ENCODE results near the gene PPP2R2B.
A peak's percentile ranks its signal among the peaks of the same experiment; 100 is the strongest.

PPP2R2B gene

DNA sequence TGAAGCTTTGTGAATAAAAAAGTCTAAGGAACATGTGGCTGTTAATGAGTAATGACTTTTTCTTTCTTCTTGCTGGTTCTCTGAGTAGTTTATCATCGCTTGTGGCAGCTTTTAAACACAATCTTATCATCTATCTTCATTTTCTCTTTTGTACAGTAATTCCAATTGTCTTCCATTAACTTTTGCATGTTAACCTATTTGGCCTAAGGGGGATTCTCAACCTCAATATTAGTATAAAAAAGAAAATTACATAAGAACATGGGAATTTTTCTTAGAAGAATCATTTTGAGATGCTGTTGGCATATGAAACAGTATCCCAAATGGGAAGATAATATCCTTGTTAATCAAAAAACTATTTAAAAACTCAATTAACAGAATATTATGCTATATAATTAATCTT, 182.9 kb downstream of the PPP2R2B start:
- DNase-seq: no peak

DNA sequence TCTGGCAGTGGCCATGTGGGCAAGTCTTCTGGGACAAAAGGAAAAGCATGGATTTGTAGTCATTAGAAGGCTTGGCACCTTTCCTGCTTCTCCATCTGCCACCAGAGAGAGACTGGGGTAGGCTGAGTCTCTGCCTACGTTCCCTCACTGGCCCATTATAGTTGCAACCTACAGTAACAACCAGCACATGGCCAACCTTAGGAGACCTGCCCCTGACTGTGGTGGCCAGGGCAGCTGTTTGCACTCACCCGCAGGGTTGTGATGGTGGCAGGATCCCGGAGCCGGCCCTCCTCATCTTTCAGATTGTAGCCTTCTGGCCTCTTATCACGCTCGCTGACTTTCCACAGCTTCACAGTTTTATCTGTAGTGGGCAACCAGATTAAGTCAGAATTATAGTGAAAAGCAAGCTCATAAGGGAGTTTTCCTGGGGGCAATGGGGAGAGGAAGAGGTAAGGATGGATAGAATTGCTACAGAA, 187.6 kb downstream of the PPP2R2B start:
- no peak for DNase-seq

DNA sequence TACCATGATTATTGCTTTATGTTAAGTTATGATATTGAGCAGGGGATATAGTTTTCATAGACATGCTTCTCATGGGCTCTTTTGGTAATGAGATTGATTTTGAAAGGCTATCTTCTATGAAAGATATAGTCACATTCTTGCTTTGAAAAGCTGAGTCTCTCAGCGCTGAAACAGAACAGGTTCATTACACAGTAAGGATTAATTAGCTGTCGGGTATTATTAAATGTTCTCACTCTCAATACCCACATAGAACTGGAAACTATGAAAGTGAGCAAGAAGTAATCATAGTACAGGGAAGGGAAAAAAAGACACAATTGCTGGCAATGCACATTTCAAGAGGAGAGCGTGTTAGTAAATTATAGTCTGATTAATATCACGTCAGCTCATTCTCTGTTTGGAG, 190.9 kb downstream of the PPP2R2B start:
- DNase-seq: no peak

DNA sequence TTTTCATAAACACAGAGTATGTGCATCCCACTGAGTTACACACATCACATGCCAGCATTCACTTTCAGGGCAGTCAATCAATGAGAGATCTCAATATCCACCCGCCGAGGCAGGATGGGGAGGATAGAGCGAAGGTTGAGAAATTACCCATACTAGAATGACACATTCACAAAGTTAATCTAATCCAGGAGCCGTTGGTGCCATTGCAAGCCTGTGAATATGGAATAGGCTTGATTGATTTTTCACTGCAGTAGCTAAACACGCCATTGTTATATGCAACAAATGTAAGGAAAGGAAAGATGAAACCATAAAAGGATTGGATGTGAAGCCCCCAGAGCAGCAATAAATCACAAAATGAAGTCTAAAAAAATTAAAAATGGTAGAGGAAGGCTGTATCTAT, 194.7 kb downstream of the PPP2R2B start:
- DNase-seq: no peak

GRCh38 chr5:146682899-146683532, 195.5 kb downstream of the PPP2R2B start:
- DNase-seq: no peak

- DNase-seq: no peak
Measured at GRCh38 chr5:146681585-146682105, 196.9 kb downstream of the PPP2R2B start.

- DNase-seq: no peak
Measured at GRCh38 chr5:146680846-146681584, 197.5 kb downstream of the PPP2R2B start.

DNA sequence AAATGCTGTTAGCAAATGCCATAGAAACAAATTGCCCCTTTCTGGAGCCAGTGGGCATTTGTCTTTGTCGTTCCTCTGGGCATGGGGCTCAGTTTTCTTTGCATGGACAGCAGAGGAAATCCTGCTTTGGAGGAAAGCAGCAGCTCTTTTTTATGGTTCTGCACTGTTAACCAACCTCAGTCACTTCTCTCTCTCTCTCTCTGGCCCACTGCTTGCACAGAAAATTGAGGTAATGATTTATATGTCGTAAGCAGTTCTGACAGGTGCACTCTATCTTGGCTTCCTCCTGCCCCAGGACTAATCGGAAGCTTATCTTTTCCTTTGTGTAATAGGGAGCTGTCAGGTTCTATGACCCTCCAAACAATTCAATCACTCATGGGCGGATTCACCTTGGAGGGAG, 202.9 kb downstream of the PPP2R2B start:
- no peak for DNase-seq

DNA sequence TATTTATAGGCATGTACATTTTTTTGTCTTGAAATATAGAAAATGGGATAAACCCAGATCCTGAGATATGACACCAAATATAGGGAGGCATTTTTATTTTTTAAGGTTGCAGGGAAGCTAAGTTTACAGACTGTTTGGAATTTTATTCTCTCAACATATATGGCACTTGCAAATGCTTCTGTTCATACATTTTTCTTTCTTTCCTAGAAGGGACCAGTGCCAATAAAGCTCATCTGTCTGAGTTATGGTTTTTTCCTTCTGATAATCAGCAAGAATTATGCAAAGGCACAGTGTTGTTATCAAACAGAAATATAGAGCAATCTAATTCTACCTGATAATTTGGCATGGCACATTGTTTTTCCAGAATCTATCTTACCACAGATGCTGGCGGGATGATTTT, 205.7 kb downstream of the PPP2R2B start:
- DNase-seq: no peak

DNA sequence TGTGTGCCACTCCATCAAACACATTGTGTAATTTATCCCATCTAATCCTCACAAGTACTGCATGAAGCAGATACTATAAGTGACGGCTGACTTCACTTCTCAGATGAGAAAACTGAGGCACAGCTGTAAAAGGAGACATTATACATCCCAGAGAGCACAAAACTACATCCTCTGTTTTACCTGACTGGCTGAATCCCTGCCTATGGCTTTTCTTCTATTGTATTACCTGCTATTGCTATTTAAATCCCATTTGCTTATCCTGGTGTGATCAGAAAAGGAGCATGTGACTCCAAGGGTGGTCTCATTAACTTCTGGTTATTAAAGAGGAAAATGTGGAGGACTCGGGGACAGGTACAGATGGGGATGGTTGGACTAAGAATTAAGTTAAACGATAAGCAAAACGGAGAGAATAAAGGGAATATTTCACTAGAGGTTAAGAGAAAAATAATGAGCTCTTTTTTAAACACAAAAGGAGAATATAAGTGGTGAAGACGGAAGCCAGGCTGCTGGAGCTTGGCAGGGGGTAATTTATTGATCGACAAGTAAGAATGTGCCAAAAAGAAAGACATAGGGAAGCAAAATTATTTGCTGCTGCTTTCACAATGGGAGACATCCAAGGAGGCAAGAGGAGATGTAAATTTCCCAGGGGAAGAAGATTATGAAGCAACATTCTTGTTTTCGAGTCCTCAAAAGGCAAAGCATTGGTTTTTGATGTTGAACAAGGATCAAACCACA, 206.8 kb downstream of the PPP2R2B start:
- DNase-seq: no peak

GRCh38 chr5:146669656-146670055, 208.9 kb downstream of the PPP2R2B start:
- DNase-seq: no peak

DNA sequence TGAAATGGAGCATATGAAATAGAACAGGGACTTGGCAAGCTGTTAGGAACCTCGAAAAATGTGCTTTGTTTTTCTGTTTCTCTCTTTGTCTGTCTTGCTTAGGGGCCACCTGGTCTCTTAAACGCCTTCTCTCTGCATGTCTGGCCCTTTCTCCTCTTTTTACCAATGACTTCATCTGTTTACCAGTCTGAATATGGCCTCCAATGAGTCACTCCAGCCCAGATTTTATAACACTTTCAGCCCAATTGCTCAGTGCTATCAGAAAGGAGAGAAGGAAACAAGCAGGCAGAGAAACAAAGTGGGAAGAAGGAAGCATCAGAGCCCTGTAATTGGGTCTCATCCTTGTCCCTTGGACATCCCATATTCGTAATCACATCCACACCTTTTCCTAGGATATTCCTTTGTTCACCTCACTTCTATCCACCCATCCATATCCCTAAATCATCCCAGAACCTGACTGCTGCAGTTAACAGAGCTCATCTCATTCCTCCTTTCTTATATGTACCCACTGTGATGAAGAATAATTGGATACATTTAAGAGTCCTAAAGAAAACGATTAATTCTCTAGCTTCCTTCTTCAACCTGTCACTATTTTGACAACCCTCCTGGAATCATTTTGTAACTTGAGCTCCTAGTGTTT, 210.8 kb downstream of the PPP2R2B start:
- no peak for DNase-seq

DNA sequence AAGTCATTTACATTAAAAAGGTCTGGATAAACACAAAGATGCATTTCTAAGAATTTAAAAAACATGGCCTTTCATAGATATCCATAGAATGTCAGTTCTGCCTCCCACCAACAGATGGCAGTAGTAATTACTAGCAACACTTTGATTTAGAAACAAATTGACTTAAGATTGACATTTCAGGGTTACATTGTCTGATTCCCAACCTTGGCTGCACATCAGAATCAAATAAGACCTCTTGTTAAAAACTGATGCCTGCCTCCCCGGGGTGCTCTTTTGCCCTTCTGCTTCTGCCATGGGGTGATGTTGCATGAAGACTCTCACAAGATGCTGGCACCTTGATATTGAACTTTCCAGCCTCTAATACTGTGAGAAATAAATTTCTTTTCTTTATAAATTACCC, 216.3 kb downstream of the PPP2R2B start:
- DNase-seq: peak in 1 of 2 experiments; percentile 20

- DNase-seq: no peak
Measured at GRCh38 chr5:146660376-146660960, 218.1 kb downstream of the PPP2R2B start.

DNA sequence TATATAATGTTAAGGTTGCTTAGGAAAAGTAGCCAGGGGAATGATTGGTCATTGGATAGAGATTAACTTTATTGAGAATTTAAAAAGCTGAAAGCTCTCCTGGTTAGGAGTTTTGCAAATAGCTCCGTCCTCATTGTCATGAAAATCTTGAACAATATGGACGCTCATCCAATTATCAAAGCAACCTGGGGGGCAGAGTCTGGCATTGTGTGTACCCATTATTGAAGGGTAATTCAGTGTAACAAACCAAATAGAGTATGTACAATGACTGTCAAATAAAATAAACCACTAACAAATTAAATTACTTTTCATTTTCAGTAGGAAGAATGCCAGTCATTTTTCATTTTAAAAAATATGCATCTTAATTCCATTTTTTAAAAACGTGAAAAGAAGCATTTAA, 218.6 kb downstream of the PPP2R2B start:
- DNase-seq: no peak

GRCh38 chr5:146656703-146657102, 221.9 kb downstream of the PPP2R2B start:
- no peak for DNase-seq

DNA sequence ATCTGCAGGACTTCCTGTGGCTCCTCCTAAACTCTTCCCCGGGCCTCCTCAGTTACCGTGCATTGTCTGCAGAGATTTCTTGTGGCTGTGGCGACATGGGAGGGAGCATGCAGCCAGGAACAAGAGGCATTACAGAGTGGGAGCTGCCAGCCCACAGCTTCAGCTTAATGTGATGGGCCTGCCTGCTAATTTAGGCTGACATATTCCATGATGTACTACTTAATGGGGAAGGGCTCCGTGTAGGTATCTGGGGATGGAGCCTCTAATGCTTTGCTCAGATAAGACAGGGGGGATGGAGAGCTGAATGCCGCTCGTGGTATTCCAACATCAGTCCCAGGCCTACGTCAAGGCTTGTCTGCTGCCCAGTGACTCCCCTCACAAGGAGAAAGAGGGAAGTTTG, 225.0 kb downstream of the PPP2R2B start:
- DNase-seq: no peak

- DNase-seq: no peak
Measured at GRCh38 chr5:146652547-146652946, 226.0 kb downstream of the PPP2R2B start.

DNA sequence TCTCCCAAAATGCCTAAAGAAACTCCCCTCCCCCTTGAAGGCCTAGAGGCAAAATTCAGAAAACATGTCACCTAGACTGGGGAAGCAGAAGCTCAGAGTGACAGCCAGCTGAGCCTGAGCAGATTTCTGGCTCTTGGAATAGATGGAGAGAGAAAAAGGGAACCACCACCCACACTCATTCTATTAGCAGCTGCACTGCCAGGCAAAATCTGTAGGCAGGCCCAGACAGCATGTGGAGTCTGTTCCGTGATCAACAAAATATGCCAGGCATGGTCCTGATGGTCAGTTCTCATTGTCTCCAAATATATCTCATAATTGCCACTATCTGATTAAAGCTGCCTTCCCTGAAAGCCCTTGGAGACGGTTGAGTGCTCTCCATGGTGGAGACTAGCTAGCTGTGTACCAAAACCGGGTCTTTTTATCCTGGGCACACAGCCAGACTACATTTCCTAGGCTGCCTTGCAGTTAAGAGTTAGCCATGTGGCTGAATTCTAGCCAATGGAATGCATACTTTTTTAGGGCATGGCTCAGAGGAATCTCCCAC, 230.8 kb downstream of the PPP2R2B start:
- DNase-seq: no peak

DNA sequence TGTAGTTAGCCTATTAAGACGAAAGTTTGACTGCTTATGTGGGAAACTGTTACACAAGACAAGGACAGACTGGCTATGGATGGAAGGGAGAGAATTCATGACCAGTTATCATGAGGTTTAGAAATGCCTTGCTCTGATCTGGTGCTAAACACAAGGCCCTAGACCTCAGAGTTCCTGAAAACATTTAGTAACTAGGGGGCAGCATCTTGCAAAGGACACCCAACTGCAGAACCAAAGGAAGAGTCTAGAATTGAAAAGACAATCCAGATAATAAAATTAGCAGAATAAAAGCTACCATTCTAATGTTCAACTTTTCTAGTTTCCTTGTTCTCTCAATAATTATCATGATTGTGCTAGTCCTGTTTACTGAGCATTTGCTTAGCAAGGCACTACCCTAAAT, 232.1 kb downstream of the PPP2R2B start:
- peak; percentile 3 to 12 for DNase-seq

DNA sequence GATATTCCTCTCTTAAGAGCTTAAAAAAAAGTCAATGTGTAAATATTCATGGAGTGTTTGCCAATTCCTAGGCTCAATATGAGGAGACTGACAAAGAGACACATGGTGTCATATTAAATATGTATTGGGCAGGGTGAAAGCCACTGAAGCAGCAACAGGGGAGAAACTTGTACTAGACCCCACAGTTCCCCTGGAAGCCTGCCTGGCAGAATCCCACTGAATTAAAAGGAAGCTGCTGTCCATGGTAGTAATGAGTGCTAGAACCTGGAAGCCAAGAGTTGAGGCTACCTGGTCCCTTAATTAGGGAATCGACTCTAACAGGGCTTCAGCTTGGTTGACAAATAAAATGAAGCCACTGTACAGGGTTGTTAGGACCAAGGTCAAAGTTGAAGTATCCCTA, 233.2 kb downstream of the PPP2R2B start:
- no peak for DNase-seq

- DNase-seq: no peak
Measured at GRCh38 chr5:146644831-146645230, 233.7 kb downstream of the PPP2R2B start.

DNA sequence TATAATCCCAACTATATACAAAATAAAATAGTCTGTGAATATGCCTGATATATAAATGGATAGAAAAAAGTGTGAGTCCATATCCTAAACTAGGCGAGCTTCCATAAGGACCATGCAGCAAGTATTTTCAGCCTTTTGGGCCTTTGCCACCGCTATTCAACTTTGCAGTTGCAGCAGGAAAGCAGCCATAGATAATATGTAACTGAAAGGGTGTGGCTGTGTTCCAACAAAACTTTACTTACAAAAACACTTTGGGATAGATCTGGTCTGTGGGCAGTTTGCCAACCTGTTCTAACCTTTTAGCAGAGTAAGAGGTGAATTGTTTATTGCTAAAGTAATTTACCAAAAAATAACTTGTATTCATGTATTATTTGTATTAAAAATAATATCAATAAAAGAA, 234.8 kb downstream of the PPP2R2B start:
- no peak for DNase-seq
